GM19397 (cell line): Measurements from ENCODE around the gene CCDC88A.
"Not testable (repeated sequence)": the region's sequence is repeated elsewhere in the genome, so short reads cannot be mapped to it uniquely, and the experiment has no call there.

Experiments
- ATAC-seq: cut with Tn5 transposase; IDR thresholded peaks from one replicate; pipeline ENCODE4 v1.9.1; 2021; ENCODE audit warnings: mild to moderate bottlenecking, moderate library complexity; ENCODE audit not compliant: unreplicated experiment

Gene CCDC88A

GRCh38 chr2:55327470-55328230 is 92.0 kb downstream of the CCDC88A start:
- ATAC-seq: no peak

GRCh38 chr2:55314985-55315384 is 104.7 kb downstream of the CCDC88A start:
- ATAC-seq: no peak

GRCh38 chr2:55311444-55311870 is 108.2 kb downstream of the CCDC88A start:
- peak; percentile 86 for ATAC-seq

GRCh38 chr2:55309446-55309845 is 110.2 kb downstream of the CCDC88A start:
- no peak for ATAC-seq

DNA sequence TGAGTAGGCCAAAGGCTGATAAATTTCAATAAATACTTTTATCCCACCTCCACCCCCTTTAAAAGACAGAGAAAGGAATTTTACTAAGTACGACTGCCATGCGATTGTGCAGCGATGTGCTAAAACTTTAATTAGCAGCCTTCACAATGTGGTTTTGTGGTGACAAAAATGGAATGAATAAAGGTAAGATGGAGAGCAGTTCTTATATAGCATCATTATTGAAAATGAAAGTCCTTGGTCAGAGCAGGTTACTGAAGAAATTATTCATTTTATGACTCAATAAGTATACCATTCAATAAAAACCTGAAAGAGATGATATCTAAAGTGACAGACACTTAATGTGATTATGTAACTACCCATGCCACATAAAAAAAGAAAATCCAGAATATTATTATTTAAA is 117.4 kb downstream of the CCDC88A start:
- ATAC-seq: peak; percentile 73

GRCh38 chr2:55301277-55301676 is 118.4 kb downstream of the CCDC88A start:
- ATAC-seq: no peak

DNA sequence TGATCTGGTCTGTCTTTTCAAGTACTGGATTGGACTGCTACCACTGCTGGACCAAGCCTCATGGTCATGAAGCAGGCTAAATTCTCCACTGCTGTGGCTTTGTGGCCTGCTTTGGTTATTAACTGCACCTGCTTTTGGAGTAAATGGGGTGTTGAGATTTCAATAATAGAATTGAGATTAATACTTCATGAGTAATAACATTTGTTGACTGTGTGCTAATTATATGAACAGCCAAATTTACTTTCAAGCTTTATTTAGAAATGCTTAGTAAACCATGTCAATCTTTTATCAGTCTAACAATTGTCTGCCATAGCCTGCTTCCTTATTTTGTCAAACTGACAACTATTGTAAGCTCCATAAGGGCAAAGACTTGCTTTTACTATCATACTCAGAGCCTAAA is 123.3 kb downstream of the CCDC88A start:
- no peak for ATAC-seq

GRCh38 chr2:55283083-55283482 is 136.6 kb downstream of the CCDC88A start:
- no peak for ATAC-seq

DNA sequence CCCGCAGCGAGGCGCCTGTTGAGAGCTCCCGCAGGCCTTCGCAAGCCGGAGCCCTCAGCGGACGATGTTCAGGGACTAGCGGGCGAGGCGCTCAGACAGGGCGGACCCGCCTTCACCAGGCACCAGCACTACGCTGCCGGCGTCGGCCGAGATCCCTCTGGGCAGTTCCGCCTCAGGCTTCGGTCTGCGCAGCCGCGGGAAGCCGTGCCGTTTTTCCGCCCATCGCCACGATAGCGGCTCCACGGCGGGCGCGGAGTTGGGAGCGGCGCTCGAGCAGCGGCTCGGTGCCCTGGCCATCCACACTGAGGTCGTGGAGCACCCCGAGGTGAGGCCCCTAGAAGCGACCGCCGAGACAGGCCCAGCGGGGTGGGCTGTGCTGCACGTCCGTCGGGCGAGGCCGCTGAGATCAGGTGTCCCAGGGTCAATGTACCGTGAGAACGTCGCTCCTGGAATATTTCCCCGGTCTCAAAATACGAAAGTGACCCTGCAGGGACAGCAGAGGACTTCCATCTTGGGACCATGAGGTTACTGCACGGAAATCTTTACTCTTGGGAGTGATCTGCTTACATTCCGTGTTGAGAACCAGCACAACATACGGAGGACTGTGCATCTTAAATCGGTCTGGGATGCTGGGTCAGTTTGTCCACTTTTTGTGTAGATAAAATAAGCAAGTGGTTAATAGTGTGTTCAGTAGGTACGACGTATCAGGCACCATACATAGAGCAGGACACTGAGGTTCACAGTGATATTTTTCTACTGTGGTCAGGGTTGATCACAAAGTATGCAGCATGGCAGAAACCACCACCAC is 137.3 kb downstream of the CCDC88A start:
- ATAC-seq: peak; percentile 97

DNA sequence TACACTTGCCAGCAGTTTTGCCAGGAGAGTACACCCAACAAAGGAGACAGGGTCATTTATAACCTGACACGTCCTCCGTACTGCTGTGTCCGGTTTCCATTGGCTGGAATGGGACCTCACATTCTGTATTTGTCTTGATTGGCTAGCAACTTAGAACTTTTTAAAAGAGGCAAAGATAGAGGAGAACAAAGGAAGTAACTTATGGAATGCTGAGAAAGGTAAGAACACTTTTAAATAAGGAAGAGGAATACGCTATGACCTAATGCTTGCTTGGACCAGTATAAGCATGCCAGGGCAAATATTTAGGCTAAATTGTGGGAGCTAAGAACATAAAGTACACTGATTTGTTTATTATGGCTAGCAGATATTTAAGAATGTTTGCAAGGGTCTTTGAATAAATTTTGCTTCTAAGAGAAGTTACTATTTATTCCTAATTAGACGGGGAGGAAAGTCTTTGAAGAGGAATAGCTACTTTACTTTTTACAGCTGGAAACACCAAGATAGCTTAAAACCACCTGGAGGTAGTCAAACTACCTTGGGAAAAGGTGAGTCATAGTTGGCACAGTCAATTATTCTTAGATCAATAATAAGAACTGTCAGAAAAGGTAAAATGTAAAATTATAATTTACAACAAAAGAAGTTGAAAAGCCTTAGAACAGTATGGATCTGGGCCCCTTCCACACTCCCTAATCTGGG is 138.7 kb downstream of the CCDC88A start:
- ATAC-seq: not testable (repeated sequence)

DNA sequence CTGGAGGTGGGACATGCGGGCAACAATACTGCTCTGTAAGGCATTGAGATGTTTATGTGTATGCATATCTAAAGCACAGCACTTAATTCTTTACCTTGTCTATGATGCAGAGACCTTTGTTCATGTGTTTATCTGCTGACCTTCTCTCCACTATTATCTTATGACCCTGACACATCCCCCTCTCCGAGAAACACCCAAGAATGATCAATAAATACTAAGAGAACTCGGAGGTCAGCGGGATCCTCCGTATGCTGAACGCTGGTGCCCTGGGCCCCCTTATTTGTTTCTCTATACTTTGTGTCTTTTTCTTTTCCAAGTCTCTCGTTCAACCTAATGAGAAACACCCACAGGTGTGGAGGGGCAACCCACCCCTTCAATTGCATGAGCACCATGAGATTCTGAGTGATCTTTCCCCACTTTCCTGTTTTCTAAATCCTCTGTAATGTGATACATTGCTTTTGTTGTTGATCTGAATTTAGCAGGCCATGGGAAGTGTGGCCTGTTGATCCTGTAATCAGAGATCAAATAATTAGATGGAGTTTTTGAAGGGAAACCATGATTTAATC is 139.7 kb downstream of the CCDC88A start:
- not testable (repeated sequence) for ATAC-seq

DNA sequence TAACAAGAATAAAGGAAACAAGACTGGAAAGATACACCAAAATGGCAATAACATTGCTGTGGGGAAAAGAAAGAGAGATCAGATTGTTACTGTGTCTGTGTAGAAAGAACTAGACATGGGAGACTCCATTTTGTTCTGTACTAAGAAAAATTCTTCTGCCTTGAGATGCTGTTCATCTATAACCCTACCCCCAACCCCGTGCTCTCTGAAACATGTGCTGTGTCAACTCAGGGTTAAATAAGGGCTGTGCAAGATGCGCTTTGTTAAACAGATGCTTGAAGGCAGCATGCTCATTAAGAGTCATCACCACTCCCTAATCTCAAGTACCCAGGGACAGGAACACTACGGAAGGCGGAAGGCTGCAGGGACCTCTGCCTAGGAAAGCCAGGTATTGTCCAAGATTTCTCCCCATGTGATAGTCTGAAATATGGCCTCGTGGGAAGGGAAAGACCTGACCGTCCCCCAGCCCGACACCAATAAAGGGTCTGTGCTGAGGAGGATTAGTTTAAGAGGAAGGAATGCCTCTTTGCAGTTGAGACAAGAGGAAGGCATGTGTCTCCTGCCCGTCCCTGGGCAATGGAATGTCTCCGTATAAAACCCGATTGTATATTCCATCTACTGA is 140.3 kb downstream of the CCDC88A start:
- ATAC-seq: not testable (repeated sequence)

GRCh38 chr2:55277310-55277709 is 142.3 kb downstream of the CCDC88A start:
- no peak for ATAC-seq

DNA sequence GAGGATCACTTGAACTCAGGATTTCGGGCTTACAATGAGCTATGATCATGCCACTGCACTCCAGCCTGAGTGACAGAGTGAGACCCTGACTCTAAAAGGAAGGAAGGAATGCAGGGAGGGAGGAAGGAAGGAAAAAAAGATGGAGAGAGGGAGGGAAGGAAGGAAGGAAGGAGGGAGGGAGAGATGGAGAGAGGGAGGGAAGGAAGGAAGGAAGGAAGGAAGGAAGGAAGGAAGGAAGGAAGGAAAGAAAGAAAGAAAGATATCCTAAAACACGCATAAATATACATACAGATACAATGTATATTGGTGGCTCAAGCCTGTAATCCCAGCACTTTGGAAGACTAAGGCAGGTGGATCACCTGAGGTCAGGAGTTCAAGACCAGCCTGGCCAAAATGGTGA is 145.3 kb downstream of the CCDC88A start:
- not testable (repeated sequence) for ATAC-seq

GRCh38 chr2:55269645-55269990 is 150.0 kb downstream of the CCDC88A start:
- no peak for ATAC-seq

- ATAC-seq: peak; percentile 96
Observed at GRCh38 chr2:55268907-55269644, 150.6 kb downstream of the CCDC88A start, which contains the start of gene MTIF2. Gene MTIF2, minus strand, starts transcription at chr2:55269231. Its CDS starts 5,373 bp downstream, at chr2:55263858.

- ATAC-seq: no peak
Observed at GRCh38 chr2:55268288-55268906, 151.3 kb downstream of the CCDC88A start.

DNA sequence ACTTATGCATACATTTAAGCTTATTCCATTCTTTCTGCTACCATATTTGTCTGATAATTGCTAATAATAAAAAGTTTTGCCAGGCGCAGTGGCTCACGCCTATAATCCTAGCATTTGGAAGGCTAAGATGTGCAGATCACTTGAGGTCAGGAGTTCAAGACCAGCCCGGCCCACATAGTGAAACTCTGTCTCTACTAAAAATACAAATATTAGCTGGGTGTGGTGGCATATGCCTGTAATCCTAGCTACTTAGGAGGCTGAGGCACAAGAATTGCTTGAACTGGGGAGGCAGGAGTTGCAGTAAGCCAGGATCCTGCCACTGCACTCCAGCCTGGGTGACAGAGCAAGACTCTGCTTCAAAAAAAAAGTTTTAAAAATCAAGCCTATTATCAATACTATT is 160.1 kb downstream of the CCDC88A start:
- ATAC-seq: not testable (repeated sequence)

DNA sequence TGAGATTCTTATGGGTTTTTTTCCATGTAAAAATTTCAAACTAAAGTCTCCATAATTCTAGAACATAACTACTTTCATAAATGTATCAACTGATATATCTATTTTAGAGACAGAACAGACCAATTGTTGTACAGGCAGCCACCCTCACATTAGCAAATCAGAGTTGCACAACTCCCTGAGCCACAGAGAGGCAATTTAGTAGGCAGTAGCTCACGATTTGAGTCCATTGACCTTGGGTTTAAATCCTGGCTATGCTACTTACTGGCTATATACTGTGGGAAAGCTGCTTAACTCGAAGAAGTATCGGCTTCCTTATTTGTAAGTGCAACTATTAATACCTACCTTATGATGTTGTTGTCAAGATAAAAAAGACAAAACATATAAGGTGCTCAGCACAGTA is 166.8 kb downstream of the CCDC88A start:
- no peak for ATAC-seq

- no peak for ATAC-seq
Observed at GRCh38 chr2:55247025-55247424, 172.6 kb downstream of the CCDC88A start.
